GM10248 (cell line): ENCODE measurements around the gene NSMCE4A.
"Not testable (repeated sequence)": the region's sequence is repeated elsewhere in the genome, so short reads cannot be mapped to it uniquely, and the experiment has no call there.

Experiments
- CTCF ChIA-PET: fragments of 300-600 bp; sonication (Branson Sonifier 250); formaldehyde crosslinking; extraction: SDS; loops from one replicate; lab custom pipeline; 2021; ENCODE audit warnings: antibody characterized with exemption; lab: Yijun Ruan, JAX
- POLR2A ChIA-PET: fragments of 350-650 bp; sonication (Branson Sonifier 250); formaldehyde crosslinking; extraction: SDS; loops from one replicate; lab custom pipeline; 2020; ENCODE audit warnings: antibody characterized with exemption; lab: Yijun Ruan, JAX
- DNase-seq: peaks from one replicate; pipeline ENCODE4 v3.0.0; 2012; ENCODE audit errors: extremely low spot score
- CTCF ChIP-seq: IDR thresholded peaks from 2 replicates; pipeline ENCODE4 v1.5.1; 2012; ENCODE audit warnings: mild to moderate bottlenecking, low read depth; ENCODE audit errors: extremely low read depth, missing control alignments, control extremely low read depth

The NSMCE4A gene

GRCh38 chr10:121927841-121928527 lies 47.0 kb downstream of the NSMCE4A start, which contains the start of gene ATE1:
ATE1 (minus strand) TSS chr10:121928031; CDS start chr10:121927949, 82 bp downstream.
- DNase-seq = peak; percentile 93
- CTCF ChIA-PET = no interaction called here

DNA sequence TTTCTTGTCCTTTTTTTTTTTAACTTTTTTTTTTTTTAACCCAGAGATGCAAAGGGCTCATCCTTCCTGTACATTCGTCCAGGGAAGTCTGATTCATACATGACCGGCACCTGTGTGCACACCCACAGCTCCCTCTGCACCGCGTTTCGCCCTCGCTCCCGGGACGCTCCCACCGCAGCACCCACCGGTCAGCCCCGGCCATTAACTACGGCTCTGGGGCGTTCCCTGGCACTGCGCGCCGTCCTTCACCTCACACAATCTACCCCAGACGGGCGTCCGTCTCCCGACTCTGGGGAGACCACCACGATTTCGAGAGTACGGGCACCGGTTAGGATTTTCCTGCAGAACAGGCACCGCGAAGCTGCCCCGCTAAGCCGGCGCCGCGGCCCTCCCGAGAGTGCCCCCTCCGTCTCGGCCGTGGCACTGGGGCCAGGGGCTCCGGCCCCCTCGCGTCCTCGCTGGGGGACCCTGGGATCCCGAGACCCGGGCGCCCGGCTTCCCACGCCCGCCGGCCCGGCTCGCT lies 47.6 kb downstream of the NSMCE4A start:
- POLR2A ChIA-PET = interaction anchor here (0.7 kb wide), 1 partner anchor 9 kb away, joined by 4 read pairs; no protein-coding TSS in a partner anchor
- TF ChIP-seq CTCF = no peak
- CTCF ChIA-PET = no interaction called here
- peak; percentile 51 for DNase-seq

More at GRCh38 chr10:121927841-121928527, 47.0 kb downstream of the NSMCE4A start, which contains the start of gene ATE1:
- POLR2A ChIA-PET = interaction anchor here (0.7 kb wide), 1 partner anchor 9 kb away, joined by 4 read pairs; no protein-coding TSS in a partner anchor
- TF ChIP-seq CTCF = no peak

DNA sequence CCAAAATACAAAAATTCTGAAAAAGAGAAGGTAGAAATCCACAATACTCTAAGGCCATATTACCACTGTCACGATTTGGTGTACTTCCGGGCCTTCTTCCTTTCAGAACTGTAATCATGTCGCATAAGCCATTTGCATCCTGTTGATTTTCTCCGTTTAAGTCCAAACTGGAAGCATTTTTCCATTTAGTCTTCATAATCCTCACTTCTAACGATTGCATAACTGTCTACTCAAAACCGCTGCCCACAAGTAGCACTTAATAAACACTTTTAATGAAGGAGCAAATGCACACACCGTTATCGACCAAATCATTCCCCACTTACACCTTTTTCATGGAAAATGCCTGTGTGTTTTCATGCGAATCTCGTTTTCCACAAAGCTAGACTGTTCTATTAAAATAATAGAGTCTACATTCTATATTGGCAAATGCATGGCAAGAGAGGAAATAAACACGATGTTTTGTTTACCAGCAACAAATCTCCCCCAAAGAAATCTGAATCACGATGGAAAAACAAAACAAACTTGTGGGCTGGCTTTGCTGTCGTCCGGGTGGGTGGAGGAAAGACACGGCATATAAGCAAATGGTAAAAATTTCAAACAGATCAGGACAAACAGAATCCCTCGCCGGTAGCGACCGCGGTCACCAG lies 48.2 kb downstream of the NSMCE4A start:
- CTCF ChIA-PET = no interaction called here
- no peak for TF ChIP-seq CTCF
- peak; percentile 31 for DNase-seq
- POLR2A ChIA-PET = interaction anchor here (0.7 kb wide), 1 partner anchor 10 kb away, joined by 4 read pairs; no protein-coding TSS in a partner anchor

- POLR2A ChIA-PET = no interaction called here
- CTCF ChIA-PET = no interaction called here
- no peak for DNase-seq
- no peak for TF ChIP-seq CTCF
These were observed 48.9 kb downstream of the NSMCE4A start for GRCh38 chr10:121926157-121926556.

GRCh38 chr10:121921238-121921931 lies 53.6 kb downstream of the NSMCE4A start:
- ChIA-PET POLR2A (no interaction called here), CTCF (interaction anchor here (2.8 kb wide), 1 partner anchor 21 kb away, joined by 13 read pairs; no protein-coding TSS in a partner anchor)
- no peak for DNase-seq
- TF ChIP-seq CTCF = no peak

GRCh38 chr10:121919666-121920065 lies 55.4 kb downstream of the NSMCE4A start:
- CTCF ChIA-PET = interaction anchor here (1.2 to 2.8 kb wide), 3 partner anchors 13 to 19 kb away, joined by 3 to 13 read pairs (median 4); no protein-coding TSS in a partner anchor
- no peak for TF ChIP-seq CTCF
- DNase-seq = no peak
- POLR2A ChIA-PET = no interaction called here

- DNase-seq, POLR2A ChIA-PET: not testable (repeated sequence)
- CTCF ChIA-PET = interaction anchor here (1.2 to 2.8 kb wide), 3 partner anchors 14 to 19 kb away, joined by 3 to 13 read pairs (median 4); no protein-coding TSS in a partner anchor
These were observed 56.2 kb downstream of the NSMCE4A start for GRCh38 chr10:121918800-121919199.
